T-helper 1 cell treated with Interleukin-12 subunit alpha and Interleukin-12 subunit beta and Interleukin-4 antibody, amounts not matched to agents 30 μg/mL and 1 μg/mL, for 36 hours (primary cell): ENCODE measurements around the gene VAMP2.

Source experiments
- H3K27ac Mint-ChIP-seq: one replicate; pipeline ENCODE4 v1.8.0; 2021; ENCODE audit warnings: mild to moderate bottlenecking, mixed read lengths
- H3K27me3 Mint-ChIP-seq: one replicate; pipeline ENCODE4 v1.8.0; 2021; ENCODE audit warnings: low read depth, mixed read lengths
- H3K36me3 Mint-ChIP-seq: one replicate; pipeline ENCODE4 v1.8.0; 2021; ENCODE audit warnings: low read depth, mixed read lengths
- H3K4me1 Mint-ChIP-seq: one replicate; pipeline ENCODE4 v1.8.0; 2021; ENCODE audit warnings: low read depth, mixed read lengths
- H3K4me3 Mint-ChIP-seq: one replicate; pipeline ENCODE4 v1.8.0; 2021; ENCODE audit warnings: mild to moderate bottlenecking, moderate library complexity, mixed read lengths
- H3K9me3 Mint-ChIP-seq: one replicate; pipeline ENCODE4 v1.8.0; 2021; ENCODE audit warnings: mixed read lengths

The VAMP2 gene

GRCh38 chr17:8153525-8153956 lies 9.2 kb downstream of the VAMP2 start:
- Mint-ChIP-seq H3K4me1 (peaks cover 38% of the 10 kb centered on the region), H3K4me3 (peak overlapping the region; percentile 77), H3K27ac (no peak overlapping the region), H3K27me3 (no peaks in the 10 kb centered on the region), H3K9me3 (no peaks in the 10 kb centered on the region), H3K36me3 (peaks cover 13% of the 10 kb centered on the region)

- Mint-ChIP-seq H3K4me3 (peak overlapping the region; percentile 77), H3K36me3 (peaks cover 14% of the 10 kb centered on the region), H3K4me1 (peaks cover 35% of the 10 kb centered on the region), H3K9me3 (no peaks in the 10 kb centered on the region), H3K27me3 (no peaks in the 10 kb centered on the region), H3K27ac (no peak overlapping the region)
Measured at GRCh38 chr17:8153031-8153451, 9.7 kb downstream of the VAMP2 start.

GRCh38 chr17:8152112-8152775 lies 10.5 kb downstream of the VAMP2 start, which contains the start of gene PER1:
Gene PER1, minus strand, starts transcription at chr17:8152404. Its CDS starts 1,698 bp downstream, at chr17:8150706.
- H3K27me3 Mint-ChIP-seq: no peaks in the 10 kb centered on the region
- peak within 1 kb of the TSS; percentile 97 for H3K27ac Mint-ChIP-seq
- no peaks in the 10 kb centered on the region for H3K9me3 Mint-ChIP-seq
- H3K4me1 Mint-ChIP-seq: peaks cover 35% of the 10 kb centered on the region
- H3K4me3 Mint-ChIP-seq: peak within 1 kb of the TSS; percentile 93
- H3K36me3 Mint-ChIP-seq: peaks cover 20% of the 10 kb centered on the region

- H3K27ac Mint-ChIP-seq: peak overlapping the region; percentile 97
- H3K4me3 Mint-ChIP-seq: peak overlapping the region; percentile 93
- H3K9me3 Mint-ChIP-seq: no peaks in the 10 kb centered on the region
- H3K4me1 Mint-ChIP-seq: peaks cover 35% of the 10 kb centered on the region
- H3K27me3 Mint-ChIP-seq: no peaks in the 10 kb centered on the region
- H3K36me3 Mint-ChIP-seq: peaks cover 24% of the 10 kb centered on the region
Measured at GRCh38 chr17:8151641-8152111, 11.1 kb downstream of the VAMP2 start.

GRCh38 chr17:8151120-8151640 lies 11.6 kb downstream of the VAMP2 start:
- Mint-ChIP-seq H3K4me1 (peaks cover 37% of the 10 kb centered on the region), H3K4me3 (peak overlapping the region; percentile 93)

GRCh38 chr17:8150194-8151119 lies 12.3 kb downstream of the VAMP2 start:
- Mint-ChIP-seq H3K4me3 (peak overlapping the region; percentile 93), H3K27me3 (no peaks in the 10 kb centered on the region), H3K27ac (peak overlapping the region; percentile 62), H3K4me1 (peaks cover 36% of the 10 kb centered on the region), H3K36me3 (peaks cover 35% of the 10 kb centered on the region), H3K9me3 (no peaks in the 10 kb centered on the region)

More at GRCh38 chr17:8151120-8151640, 11.6 kb downstream of the VAMP2 start:
- Mint-ChIP-seq H3K27ac (peak overlapping the region; percentile 97), H3K27me3 (no peaks in the 10 kb centered on the region), H3K36me3 (peaks cover 29% of the 10 kb centered on the region), H3K9me3 (no peaks in the 10 kb centered on the region)

- H3K27me3 Mint-ChIP-seq: no peaks in the 10 kb centered on the region
- H3K27ac Mint-ChIP-seq: no peak overlapping the region
- peak overlapping the region; percentile 45 for H3K4me3 Mint-ChIP-seq
- peaks cover 28% of the 10 kb centered on the region for H3K4me1 Mint-ChIP-seq
- peaks cover 42% of the 10 kb centered on the region for H3K36me3 Mint-ChIP-seq
- no peaks in the 10 kb centered on the region for H3K9me3 Mint-ChIP-seq
Measured at GRCh38 chr17:8149419-8150193, 13.1 kb downstream of the VAMP2 start.

- no peak overlapping the region for H3K27ac Mint-ChIP-seq
- H3K4me3 Mint-ChIP-seq: no peak overlapping the region
- no peaks in the 10 kb centered on the region for H3K9me3 Mint-ChIP-seq
- H3K27me3 Mint-ChIP-seq: no peaks in the 10 kb centered on the region
- peaks cover 21% of the 10 kb centered on the region for H3K4me1 Mint-ChIP-seq
- H3K36me3 Mint-ChIP-seq: peaks cover 44% of the 10 kb centered on the region
Measured at GRCh38 chr17:8148560-8148959, 14.2 kb downstream of the VAMP2 start.

GRCh38 chr17:8147805-8148404 lies 14.8 kb downstream of the VAMP2 start:
- Mint-ChIP-seq H3K36me3 (peaks cover 44% of the 10 kb centered on the region), H3K9me3 (no peaks in the 10 kb centered on the region), H3K4me3 (no peak overlapping the region), H3K4me1 (peaks cover 15% of the 10 kb centered on the region), H3K27ac (no peak overlapping the region), H3K27me3 (no peaks in the 10 kb centered on the region)

- Mint-ChIP-seq H3K9me3 (no peaks in the 10 kb centered on the region), H3K4me3 (no peak overlapping the region), H3K36me3 (peaks cover 47% of the 10 kb centered on the region), H3K27ac (no peak overlapping the region), H3K4me1 (peaks cover 9% of the 10 kb centered on the region), H3K27me3 (no peaks in the 10 kb centered on the region)
Measured at GRCh38 chr17:8147141-8147804, 15.5 kb downstream of the VAMP2 start.

GRCh38 chr17:8146381-8147140 lies 16.2 kb downstream of the VAMP2 start:
- no peak overlapping the region for H3K27ac Mint-ChIP-seq
- H3K27me3 Mint-ChIP-seq: no peaks in the 10 kb centered on the region
- H3K4me3 Mint-ChIP-seq: no peak overlapping the region
- H3K36me3 Mint-ChIP-seq: peaks cover 53% of the 10 kb centered on the region
- H3K4me1 Mint-ChIP-seq: peaks cover 5% of the 10 kb centered on the region
- no peaks in the 10 kb centered on the region for H3K9me3 Mint-ChIP-seq

- Mint-ChIP-seq H3K9me3 (no peaks in the 10 kb centered on the region), H3K4me1 (peaks cover 3% of the 10 kb centered on the region), H3K4me3 (no peak overlapping the region), H3K36me3 (peaks cover 56% of the 10 kb centered on the region), H3K27ac (no peak overlapping the region), H3K27me3 (no peaks in the 10 kb centered on the region)
Measured at GRCh38 chr17:8145811-8146210, 16.9 kb downstream of the VAMP2 start.
